HG02610 (cell line): ENCODE measurements around the gene GNAS-AS1.

ENCODE experiments used
- ATAC-seq: cut with Tn5 transposase; IDR thresholded peaks from one replicate; pipeline ENCODE4 v1.9.1; 2021; ENCODE audit warnings: mild to moderate bottlenecking, moderate library complexity; ENCODE audit not compliant: unreplicated experiment

The GNAS-AS1 gene

DNA sequence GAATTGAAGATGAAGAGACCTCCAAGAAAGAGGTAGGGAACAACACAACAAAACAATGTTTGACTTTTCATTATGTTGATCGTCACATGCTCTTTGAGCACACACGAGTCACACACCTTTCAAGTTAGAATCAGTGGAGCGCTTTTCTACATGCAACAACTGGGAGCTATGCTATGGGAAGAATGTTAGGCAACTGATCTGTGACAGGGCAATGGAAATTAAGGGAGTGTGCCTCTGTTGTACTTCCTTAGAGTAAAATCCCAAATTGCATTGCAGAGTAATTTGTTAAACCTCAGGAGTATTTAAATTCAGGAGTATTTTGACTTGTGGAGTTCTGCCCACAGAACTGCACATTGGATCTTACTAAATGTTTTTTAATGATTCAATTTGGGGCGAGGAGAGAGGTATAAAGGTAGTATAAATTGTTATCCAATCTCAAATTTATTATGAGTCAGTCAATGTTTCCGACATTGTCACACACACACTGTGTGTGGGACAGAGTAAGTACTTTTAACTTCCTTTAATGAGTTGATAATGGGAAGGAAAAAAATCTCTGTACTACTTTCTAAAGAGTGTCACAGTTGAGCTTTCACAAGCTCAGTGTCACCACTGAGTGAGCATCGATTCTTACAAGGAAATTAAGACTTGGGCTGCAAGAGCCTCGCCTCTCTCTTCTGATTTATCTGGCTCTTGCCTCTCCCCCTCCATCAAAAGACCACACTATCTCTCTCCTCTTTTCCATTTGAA, 12.5 kb upstream of the GNAS-AS1 start:
- no peak for ATAC-seq

DNA sequence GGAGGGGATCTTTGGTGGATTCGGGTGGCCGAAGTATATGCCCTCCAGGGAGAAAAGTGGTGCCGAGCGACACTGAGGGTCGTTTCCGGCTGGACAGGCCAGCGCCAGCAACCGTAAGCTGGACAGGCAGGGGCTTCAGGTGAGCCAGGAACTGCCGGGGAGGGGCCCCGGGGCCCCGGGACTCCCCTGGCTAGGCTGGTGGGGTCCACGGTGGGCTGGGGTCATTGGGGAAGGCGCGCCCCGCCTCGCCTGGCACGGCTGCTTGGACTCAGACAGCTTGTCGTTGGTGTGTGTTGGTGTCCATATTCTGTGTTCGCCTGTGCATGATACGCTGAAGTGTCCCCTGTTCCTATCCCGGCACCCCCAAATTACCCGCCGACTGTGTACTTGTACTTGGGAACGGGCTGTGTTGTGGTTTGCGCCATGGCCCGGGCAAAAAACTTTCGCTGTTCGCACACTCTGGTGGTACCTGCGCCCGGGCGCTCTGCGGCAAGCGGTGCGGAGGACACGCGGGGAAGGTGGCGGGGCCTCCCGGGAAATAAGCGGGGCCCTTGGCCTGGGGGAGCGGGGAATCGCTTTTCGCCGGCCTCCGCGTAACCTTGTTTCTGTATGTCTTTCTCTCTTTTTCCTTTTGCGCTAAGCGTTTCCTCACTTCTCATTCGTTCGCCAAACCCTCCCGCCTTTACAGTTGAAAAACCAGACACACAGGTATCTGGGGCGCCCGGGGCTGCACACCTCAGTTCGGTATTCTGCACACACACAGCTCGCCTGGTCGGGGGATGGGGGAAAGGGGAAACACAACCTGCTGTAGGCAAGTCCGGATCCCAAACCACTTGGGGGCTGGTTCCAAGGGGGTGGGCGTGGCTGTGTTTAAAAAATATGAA, 5.0 kb upstream of the GNAS-AS1 start:
- no peak for ATAC-seq

DNA sequence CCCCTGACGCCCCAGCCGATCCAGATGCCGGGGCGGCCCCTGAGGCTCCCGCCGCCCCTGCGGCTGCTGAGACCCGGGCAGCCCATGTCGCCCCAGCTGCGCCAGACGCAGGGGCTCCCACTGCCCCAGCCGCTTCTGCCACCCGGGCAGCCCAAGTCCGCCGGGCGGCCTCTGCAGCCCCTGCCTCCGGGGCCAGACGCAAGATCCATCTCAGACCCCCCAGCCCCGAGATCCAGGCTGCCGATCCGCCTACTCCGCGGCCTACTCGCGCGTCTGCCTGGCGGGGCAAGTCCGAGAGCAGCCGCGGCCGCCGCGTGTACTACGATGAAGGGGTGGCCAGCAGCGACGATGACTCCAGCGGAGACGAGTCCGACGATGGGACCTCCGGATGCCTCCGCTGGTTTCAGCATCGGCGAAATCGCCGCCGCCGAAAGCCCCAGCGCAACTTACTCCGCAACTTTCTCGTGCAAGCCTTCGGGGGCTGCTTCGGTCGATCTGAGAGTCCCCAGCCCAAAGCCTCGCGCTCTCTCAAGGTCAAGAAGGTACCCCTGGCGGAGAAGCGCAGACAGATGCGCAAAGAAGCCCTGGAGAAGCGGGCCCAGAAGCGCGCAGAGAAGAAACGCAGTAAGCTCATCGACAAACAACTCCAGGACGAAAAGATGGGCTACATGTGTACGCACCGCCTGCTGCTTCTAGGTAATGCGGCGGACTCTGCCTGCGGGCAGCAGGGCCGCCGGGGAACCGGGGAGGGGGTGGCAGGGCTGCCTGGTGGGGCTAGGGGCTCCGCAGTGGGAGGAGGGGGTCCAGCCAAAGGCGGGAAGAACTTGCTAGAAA, 4.2 kb upstream of the GNAS-AS1 start:
- no peak for ATAC-seq

DNA sequence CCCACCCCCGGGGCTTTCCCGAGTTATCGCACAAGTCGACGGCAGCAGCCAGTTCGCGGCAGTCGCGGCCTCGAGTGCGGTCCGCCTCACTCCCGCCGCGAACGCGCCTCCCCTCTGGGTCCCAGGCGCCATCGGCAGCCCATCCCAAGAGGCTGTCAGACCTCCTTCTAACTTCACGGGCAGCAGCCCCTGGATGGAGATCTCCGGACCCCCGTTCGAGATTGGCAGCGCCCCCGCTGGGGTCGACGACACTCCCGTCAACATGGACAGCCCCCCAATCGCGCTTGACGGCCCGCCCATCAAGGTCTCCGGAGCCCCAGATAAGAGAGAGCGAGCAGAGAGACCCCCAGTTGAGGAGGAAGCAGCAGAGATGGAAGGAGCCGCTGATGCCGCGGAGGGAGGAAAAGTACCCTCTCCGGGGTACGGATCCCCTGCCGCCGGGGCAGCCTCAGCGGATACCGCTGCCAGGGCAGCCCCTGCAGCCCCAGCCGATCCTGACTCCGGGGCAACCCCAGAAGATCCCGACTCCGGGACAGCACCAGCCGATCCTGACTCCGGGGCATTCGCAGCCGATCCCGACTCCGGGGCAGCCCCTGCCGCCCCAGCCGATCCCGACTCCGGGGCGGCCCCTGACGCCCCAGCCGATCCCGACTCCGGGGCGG, 3.4 kb upstream of the GNAS-AS1 start:
- ATAC-seq = no peak

DNA sequence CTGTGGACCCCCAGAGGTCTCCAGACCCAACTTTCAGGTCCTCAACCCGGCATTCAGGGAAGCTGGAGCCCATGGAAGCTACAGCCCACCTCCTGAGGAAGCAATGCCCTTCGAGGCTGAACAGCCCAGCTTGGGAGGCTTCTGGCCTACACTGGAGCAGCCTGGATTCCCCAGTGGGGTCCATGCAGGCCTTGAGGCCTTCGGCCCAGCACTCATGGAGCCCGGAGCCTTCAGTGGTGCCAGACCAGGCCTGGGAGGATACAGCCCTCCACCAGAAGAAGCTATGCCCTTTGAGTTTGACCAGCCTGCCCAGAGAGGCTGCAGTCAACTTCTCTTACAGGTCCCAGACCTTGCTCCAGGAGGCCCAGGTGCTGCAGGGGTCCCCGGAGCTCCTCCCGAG, 2.8 kb upstream of the GNAS-AS1 start:
- ATAC-seq = no peak

DNA sequence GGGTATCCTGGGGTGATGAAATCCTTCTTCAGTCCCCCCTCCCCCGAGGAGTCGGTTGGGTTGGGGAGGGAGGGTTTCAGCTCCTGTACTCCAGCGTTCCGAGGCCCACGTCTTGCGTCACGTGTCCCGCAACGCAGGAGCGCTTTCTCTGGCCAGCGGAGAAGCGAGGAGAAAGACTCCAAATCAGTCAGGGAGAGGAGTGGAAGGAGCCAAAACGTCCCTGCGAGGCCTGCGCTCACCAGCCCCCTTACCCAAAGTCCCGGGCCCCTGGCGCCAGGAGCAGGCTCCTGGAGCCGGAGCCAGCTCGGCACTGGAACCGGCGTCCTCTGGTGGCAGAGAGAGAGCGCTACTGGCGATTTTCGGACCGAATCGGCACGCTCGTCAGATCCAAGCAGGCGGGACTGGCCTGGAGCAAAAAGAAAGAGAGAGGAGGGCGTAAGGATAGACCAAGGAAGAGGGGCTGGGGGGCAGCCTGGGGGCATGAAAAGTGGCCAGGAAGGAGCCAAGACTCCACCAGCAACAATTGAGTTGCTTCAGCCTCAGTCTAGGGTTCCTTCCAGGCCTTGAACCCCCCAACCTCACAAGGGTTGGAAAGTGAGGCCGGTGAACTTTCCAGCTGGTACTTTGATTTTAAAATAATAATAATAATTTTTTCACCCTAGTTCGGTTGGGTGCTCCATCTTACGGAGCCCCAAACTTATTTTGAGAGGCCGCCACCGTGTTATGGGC, 2.0 kb upstream of the GNAS-AS1 start, which contains the start of gene GNAS:
Gene GNAS, plus strand, starts transcription at position 174 of the 729 bp plus-strand sequence.
- no peak for ATAC-seq

DNA sequence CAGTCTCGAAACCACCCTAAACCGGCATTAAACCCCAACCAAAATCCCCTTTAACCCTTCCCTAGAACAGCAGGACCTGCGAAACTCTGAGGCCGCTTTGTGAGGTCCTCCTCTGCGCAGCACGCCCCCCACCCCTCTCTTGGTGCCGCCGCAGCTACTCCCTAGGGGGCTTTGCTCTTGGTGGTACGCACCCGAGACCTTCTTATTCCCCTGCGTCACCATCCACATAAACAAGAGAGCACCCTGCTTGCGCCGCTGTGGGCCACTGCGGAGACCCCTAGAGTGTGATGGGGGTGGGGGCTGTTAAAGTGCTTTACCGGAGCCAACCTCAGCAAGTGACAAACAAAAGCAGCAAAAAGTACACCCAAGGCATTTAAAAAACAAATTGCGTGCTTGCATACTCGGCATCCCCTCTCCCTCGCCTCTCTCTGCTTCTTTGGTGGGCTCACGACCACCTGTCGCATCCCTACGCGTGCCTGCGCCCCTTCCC, 1.3 kb upstream of the GNAS-AS1 start:
- ATAC-seq = no peak

DNA sequence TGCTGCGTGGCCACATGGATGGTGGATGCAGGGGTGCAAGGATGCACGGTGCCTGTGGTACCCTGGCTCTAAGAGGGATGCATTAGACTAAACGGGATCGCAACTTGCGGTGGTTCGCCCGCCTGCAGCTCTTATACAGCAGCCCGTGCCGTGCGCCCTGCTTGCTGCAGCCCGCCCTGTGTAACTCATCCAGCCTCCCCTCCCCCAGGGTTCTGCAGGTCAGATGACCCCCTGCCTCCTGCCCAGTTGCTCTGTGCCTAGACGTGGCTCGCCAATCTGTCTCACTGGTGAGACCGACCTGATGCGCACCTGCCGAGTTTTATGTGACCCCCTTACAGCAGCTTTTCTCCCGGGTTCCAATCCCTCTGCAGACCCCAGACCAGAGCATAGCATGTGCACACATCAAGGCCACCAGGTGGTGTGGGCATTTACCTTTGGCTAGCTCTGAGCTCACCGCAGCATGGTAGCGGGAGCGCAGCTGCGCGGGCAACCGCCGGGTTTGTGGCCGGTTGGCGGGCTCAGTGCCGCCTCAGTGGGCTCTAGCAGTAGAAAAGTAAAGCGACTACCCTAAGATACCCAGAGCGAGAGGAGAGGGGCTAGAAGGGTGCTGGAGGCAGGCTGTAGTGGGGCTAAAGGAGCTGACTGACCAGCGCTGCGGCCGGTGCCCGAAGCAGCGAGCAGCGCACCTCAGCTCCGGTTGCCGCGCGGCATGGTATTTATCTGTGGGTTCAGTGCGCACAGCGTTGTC, 693 bp upstream of the GNAS-AS1 start:
- no peak for ATAC-seq

DNA sequence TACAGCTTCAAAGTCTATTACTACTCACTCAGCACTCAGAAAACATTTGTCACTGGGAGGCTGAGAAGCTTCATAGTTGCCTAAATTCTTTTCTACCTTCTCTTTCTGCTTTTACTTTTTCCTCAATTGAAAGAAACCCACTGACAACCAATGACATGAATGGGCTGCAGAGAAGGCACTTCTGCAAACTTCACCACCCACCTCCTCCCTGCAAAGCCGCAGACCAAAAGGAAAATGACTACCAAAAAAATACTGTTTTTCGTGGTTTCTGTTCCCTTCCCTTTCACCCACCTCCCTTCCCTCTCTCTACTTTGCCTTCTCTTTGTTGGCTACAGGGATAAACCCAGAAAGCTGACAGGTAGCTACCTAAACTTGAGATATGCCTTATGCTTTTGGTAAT, 3.2 kb downstream of the GNAS-AS1 start:
- ATAC-seq = no peak

DNA sequence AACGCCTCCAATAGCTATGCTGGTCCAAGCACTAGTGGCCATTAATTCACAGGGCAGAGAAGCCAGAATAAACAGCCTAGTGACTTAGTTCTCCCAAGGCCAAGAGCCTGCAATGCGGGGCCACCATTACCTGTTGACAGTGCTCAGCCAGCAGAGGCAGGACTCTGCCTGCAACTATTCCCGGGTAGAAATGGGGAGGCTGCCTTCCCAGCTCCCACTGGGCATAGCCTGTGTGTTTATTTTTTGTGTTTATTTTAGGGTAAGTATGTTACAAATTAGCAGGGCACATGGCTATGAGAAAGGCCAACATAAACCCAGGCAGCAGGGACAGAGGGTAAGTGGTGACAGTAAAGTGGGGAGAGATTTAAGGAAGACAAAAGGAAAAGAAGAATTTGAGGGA, 5.0 kb downstream of the GNAS-AS1 start:
- no peak for ATAC-seq

DNA sequence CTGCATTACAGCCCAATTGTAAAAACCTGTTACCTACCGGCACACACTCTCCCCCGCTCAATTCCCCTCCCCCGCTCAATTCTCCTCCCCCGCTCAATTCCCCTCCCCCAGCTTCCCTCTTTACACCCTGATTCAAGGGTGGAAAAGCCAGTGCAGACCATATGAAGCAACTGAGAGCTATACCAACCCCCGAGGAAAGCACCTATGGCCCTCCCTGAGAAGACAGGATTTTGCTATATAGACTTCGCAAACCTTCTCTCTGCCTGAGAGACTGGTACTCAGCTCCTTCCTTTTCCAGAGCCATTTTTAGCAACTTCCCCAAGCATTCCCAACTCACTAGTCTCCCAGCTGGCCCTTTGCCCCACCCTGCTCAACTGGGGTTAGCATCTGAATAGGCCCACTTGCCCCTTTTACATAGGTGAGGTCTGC, 7.6 kb downstream of the GNAS-AS1 start:
- no peak for ATAC-seq

DNA sequence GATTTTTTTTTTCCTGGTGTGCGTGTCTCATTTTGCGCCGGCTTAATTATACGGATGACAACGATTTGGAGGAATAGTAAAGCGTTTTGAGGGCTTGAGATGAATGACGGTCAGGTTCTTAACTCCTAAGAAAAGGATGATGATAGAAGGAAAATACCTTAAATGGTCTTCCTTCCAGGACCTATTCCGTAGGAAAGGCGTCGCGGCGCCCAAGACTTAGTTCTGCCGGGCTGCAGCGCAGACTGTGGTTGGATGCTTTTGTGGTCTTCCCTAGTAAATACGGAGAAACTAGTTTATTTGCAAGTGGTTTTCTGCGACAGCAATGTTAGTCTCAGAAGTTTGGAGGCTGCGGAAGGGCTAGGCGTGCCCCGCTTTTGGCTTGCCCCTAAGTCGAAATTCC, 8.4 kb downstream of the GNAS-AS1 start:
- ATAC-seq = no peak

DNA sequence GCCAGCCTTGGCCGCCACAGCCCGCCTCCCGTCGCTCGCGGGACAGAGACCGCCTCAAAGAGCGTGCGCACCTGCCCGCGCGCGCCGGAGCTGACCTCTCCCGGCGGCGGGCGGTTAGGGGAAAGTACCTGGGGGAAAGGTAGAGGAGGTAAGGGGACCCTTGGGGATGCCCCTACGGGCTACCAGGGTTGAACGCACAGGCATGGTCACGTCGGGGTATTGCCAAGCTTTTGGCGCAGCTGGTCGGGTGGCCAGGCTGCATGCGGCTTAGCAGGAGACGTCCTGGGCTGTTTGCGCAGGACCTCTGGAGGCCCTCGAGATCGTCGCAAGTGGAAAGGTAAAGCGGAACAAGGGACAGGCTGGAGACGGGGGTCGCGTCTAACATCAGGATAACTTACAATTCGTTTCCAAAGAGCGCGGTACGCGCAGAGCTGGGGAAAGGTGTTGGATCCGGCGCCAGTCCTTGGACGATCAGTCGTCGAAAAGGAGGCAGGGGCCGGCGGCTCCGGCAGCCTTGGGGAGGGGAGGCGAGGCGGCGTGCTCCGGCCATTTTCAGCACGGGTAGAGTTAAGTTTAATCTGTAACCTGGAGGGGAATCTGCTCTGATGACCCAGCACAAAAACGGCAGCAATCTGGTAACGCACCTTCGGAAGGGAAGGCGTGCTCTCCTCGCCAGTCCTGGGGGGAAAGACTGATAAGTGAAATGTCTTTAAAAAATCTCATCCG, 9.0 kb downstream of the GNAS-AS1 start:
- no peak for ATAC-seq

DNA sequence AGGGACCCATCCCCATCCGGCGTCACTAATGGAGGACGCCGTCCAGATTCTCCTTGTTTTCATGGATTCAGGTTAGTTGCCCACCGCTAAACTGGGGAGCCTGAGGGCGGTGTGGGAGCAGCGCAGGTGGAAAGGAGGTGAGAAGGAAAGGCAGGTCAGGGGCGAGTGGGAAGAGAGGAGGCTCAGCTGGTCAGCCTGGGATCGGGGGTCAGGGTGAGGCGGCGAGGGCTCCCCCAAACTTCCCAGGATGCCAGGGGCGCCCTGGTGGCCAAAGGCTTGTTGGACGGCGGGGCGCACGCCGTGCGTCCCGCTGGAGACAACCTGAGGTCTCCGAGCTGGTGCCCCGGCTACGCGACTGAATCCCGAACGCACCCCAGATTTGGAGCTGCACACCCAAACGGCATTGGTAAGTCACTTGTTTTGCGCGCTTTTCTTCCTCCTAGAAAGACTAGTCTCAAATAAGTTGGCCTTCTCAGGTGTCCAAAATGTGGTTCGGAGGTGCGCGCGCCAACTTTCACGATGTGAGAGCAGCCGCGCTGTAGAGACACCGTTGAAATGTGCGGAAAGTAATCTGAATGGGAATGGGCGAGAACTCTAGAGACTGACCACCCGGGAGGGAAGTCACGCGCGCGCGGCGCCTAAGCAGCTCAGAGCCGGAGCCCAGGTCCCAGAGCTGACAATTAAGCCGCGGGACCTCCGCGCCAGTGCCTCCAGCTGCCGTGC, 9.7 kb downstream of the GNAS-AS1 start:
- ATAC-seq = no peak

DNA sequence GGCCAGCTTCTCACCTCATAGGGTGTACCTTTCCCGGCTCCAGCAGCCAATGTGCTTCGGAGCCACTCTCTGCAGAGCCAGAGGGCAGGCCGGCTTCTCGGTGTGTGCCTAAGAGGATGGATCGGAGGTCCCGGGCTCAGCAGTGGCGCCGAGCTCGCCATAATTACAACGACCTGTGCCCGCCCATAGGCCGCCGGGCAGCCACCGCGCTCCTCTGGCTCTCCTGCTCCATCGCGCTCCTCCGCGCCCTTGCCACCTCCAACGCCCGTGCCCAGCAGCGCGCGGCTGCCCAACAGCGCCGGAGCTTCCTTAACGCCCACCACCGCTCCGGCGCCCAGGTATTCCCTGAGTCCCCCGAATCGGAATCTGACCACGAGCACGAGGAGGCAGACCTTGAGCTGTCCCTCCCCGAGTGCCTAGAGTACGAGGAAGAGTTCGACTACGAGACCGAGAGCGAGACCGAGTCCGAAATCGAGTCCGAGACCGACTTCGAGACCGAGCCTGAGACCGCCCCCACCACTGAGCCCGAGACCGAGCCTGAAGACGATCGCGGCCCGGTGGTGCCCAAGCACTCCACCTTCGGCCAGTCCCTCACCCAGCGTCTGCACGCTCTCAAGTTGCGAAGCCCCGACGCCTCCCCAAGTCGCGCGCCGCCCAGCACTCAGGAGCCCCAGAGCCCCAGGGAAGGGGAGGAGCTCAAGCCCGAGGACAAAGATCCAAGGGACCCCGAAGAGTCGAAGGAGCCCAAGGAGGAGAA, 10.5 kb downstream of the GNAS-AS1 start:
- ATAC-seq = no peak

DNA sequence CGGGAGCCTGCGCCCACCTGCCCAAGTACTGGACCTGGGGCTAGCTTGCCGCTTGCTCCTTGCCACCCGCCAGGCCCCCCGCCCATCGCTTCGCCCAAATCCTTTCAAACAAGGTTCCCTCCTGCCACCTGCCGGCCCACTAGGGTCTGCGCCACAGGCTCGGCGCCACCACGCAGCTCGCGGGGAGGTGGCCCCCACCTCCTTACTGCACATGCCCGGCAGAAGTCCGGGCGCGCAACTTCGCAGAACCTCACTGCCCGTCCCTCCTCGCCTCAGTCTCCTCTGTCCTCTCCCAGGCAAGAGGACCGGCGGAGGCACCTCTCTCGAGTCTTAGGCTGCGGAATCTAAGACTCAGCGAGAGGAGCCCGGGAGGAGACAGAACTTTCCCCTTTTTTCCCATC, 11.2 kb downstream of the GNAS-AS1 start:
- ATAC-seq = no peak

DNA sequence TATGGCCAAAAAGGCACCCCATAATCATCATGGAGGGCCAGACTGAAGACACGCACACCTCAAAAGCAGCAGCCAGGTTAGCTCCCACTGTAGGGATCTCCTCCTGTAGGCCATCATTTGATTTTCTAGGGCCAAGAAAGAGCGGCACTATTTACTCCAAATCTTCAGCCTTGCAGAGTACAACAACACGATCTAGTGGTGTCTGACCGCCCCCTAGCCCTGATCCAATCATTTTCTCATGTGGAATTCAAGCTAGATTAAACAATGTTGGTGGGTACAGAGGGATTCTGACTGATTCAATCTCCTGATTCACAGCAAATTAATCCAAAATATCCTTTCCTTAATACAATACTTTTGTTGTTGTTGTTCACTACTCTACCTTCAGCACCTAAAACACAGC, 12.5 kb downstream of the GNAS-AS1 start:
- ATAC-seq = no peak
